ENCODE data around the gene RDH5. TPM values are rescaled to one million over a fixed set of nuclear protein-coding genes. Genes with fewer than 3 reads are reported as not detected.
A peak's percentile ranks its signal among the peaks of the same experiment; 100 is the strongest.

The RDH5 gene
- total RNA-seq, 4 donors from 2014 or later: 28.0 to 54.6 (median 38.4) TPM

DNA sequence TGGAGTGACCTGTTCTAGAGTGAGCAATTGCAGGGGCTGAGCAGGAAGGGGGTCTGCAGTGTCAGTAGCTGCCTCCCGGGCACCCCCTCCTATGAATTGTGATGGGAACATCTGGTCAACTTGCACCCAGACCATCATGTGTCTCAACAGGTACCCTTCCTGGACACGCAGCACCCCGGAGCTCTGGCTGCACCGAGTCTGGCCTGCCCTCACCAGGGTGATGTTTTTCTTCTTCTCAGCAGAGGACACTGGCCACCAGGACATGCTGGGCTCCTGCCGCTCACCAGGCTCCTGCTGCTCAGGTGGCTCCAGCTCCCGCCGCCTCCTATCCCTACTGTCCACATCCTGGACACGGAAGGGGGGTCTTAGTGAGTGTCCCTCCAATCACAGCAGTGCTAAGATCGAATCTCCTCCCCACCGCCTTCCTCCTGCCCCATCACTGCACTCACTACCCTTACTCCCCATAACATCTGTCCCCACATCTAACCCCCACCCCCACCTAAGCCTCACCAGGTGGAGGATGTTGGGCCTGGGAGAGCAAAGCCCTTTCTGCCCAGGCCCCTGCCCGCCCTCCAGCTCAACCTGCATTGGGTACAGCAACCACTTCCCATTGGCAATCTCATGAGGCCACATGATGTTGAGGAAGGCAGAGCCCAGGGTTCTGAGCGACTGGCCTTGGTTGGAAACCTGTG lies 27.4 kb upstream of the RDH5 start:
- Histone ChIP-seq H3K27ac (no peak overlapping the region), H3K27me3 (no peaks in the 10 kb centered on the region), H3K9me3 (no peaks in the 10 kb centered on the region), H3K36me3 (peaks cover 0 to 81% (median 0%) of the 10 kb centered on the region in 3 donors), H3K4me3 (no peak overlapping the region), H3K4me1 (no peaks in the 10 kb centered on the region)
- WGBS, 2 donors: 94 to 97% methylated on average over 11 to 12 of the region's 12 CpGs
- no peak for DNase-seq (ENCODE audit: low spot score in 2 of 2)
- TF ChIP-seq, protein P1, sequence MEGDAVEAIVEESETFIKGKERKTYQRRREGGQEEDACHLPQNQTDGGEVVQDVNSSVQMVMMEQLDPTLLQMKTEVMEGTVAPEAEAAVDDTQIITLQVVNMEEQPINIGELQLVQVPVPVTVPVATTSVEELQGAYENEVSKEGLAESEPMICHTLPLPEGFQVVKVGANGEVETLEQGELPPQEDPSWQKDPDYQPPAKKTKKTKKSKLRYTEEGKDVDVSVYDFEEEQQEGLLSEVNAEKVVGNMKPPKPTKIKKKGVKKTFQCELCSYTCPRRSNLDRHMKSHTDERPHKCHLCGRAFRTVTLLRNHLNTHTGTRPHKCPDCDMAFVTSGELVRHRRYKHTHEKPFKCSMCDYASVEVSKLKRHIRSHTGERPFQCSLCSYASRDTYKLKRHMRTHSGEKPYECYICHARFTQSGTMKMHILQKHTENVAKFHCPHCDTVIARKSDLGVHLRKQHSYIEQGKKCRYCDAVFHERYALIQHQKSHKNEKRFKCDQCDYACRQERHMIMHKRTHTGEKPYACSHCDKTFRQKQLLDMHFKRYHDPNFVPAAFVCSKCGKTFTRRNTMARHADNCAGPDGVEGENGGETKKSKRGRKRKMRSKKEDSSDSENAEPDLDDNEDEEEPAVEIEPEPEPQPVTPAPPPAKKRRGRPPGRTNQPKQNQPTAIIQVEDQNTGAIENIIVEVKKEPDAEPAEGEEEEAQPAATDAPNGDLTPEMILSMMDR (IDR thresholded peaks at IDR 0.05): no peak
- TF ChIP-seq POLR2A (IDR thresholded peaks at IDR 0.05) (no peak), EP300 (IDR thresholded peaks at IDR 0.05) (no peak)

- Histone ChIP-seq H3K27ac (no peak overlapping the region), H3K4me3 (no peak overlapping the region), H3K27me3 (no peaks in the 10 kb centered on the region), H3K9me3 (no peaks in the 10 kb centered on the region), H3K4me1 (no peaks in the 10 kb centered on the region), H3K36me3 (peaks cover 0 to 81% (median 0%) of the 10 kb centered on the region in 3 donors)
- 80 to 86% methylated on average over 7 of the region's 7 CpGs for WGBS, 2 donors
- TF ChIP-seq EP300 (IDR thresholded peaks at IDR 0.05) (no peak), POLR2A (IDR thresholded peaks at IDR 0.05) (no peak)
- TF ChIP-seq, protein P1 (IDR thresholded peaks at IDR 0.05): no peak
- no peak for DNase-seq (ENCODE audit: low spot score in 2 of 2)
Measured at GRCh38 chr12:55693323-55694187, 26.6 kb upstream of the RDH5 start.

GRCh38 chr12:55694188-55694515 lies 26.0 kb upstream of the RDH5 start:
- no peak for DNase-seq (ENCODE audit: low spot score in 2 of 2)
- peaks cover 0 to 82% (median 0%) of the 10 kb centered on the region in 3 donors for H3K36me3 ChIP-seq
- no peaks in the 10 kb centered on the region for H3K9me3 ChIP-seq
- no peak overlapping the region for H3K4me3 ChIP-seq
- 87 to 90% methylated on average over 6 to 7 of the region's 7 CpGs for WGBS, 2 donors
- no peaks in the 10 kb centered on the region for H3K27me3 ChIP-seq
- H3K27ac ChIP-seq: no peak overlapping the region
- TF ChIP-seq POLR2A (IDR thresholded peaks at IDR 0.05) (no peak), EP300 (IDR thresholded peaks at IDR 0.05) (no peak)
- TF ChIP-seq, protein P1 (IDR thresholded peaks at IDR 0.05): no peak
- H3K4me1 ChIP-seq: peaks cover 0 to 1% (median 0%) of the 10 kb centered on the region in 4 donors

DNA sequence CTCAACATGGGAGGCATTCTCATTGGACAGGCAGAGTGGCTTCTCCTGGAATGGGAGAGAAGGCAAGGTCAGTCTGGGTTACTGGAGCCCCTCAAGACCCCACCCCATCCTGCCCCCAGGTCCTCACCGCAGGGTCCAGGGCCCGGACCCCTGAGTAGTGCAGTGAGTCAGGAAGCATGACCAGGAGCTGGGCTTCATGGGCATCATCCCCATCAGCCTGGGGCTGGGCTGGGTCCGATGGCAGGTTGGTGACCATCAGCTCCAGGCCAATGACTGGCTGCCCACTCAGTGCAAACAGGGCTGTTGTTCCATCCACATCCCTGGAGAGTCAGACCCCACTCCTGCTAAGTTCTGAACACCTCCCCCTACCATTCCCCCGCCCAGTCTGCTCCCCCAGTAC lies 25.5 kb upstream of the RDH5 start:
- DNase-seq (ENCODE audit: low spot score in 2 of 2): no peak
- Histone ChIP-seq H3K9me3 (no peaks in the 10 kb centered on the region), H3K27ac (no peak overlapping the region), H3K36me3 (peaks cover 0 to 87% (median 0%) of the 10 kb centered on the region in 3 donors), H3K4me3 (no peak overlapping the region), H3K27me3 (no peaks in the 10 kb centered on the region), H3K4me1 (peaks cover 0 to 6% (median 0%) of the 10 kb centered on the region in 4 donors)
- TF ChIP-seq POLR2A (IDR thresholded peaks at IDR 0.05) (no peak), EP300 (IDR thresholded peaks at IDR 0.05) (no peak)
- TF ChIP-seq, protein P1 (IDR thresholded peaks at IDR 0.05): no peak
- 80 to 86% methylated on average over 3 to 4 of the region's 4 CpGs for WGBS, 2 donors

DNA sequence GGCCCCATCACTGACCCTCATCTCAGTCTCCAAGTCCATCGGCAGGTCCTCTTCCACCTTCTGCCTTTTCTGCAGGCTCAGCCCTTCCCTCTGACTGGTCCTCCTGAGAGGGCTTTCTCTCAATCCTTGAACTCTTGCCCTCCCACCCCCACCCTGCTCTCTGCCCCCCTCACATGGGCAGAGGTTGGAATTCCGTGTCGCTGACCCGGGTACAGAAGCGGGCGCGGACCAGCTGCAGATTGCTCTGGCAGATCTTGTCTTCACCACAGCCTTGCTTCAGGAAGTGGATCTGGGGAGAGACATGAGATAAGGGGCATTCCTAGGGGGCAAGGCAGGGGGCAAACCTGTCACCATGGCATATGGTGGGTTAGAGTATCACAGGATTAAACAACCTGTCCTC lies 24.8 kb upstream of the RDH5 start:
- TF ChIP-seq POLR2A (IDR thresholded peaks at IDR 0.05): no peak
- TF ChIP-seq EP300 (IDR thresholded peaks at IDR 0.05): no peak
- TF ChIP-seq, protein P1 (IDR thresholded peaks at IDR 0.05): no peak
- no peak overlapping the region for H3K4me3 ChIP-seq
- no peak for DNase-seq (ENCODE audit: low spot score in 2 of 2)
- H3K36me3 ChIP-seq: peaks cover 0 to 94% (median 0%) of the 10 kb centered on the region in 3 donors
- 58 to 59% methylated on average over 7 of the region's 7 CpGs for WGBS, 2 donors
- peak overlapping the region in 1 of 4 donors; percentile 33 for H3K27ac ChIP-seq
- H3K4me1 ChIP-seq: peaks cover 0 to 13% (median 0%) of the 10 kb centered on the region in 4 donors
- no peaks in the 10 kb centered on the region for H3K27me3 ChIP-seq
- H3K9me3 ChIP-seq: no peaks in the 10 kb centered on the region
